Erythroblast (primary cell): ENCODE measurements around the gene ADGRL1.
"Not testable (repeated sequence)": the region's sequence is repeated elsewhere in the genome, so short reads cannot be mapped to it uniquely, and the experiment has no call there.

Experiments
- GATA1 ChIP-seq: IDR thresholded peaks from 2 replicates; pipeline ENCODE4 v1.6.1; 2011; ENCODE audit warnings: low read depth, mild to moderate bottlenecking, control low read depth, low read length, moderate library complexity
- POLR2A ChIP-seq: IDR thresholded peaks from 2 replicates; pipeline ENCODE4 v1.6.1; 2011; ENCODE audit warnings: mild to moderate bottlenecking, low read length

- not testable (repeated sequence) for TF ChIP-seq POLR2A, GATA1
These were observed at the start of gene ADGRL1 for GRCh38 chr19:14205452-14206287.
